ENCODE results near the gene SUPT3H.
"Not testable (repeated sequence)": the region's sequence is repeated elsewhere in the genome, so short reads cannot be mapped to it uniquely, and the experiment has no call there.

Gene SUPT3H

DNA sequence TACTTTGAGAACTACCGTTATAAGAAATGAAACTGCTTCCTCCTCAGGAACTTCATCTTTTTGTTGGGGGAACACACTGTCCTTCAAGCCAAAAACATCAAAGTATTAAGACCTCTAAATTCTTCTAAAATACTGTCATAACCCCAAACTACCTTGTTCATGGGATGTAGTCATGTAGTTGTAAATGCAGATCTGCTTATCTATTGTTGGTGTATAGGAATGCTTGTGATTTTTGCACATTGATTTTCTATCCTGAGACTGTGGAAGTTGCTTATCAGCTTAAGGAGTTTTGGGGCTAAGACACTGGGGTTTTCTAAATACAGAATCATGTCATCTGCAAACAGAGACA, 332.5 kb downstream of the SUPT3H start:
- no peak for ATAC-seq

DNA sequence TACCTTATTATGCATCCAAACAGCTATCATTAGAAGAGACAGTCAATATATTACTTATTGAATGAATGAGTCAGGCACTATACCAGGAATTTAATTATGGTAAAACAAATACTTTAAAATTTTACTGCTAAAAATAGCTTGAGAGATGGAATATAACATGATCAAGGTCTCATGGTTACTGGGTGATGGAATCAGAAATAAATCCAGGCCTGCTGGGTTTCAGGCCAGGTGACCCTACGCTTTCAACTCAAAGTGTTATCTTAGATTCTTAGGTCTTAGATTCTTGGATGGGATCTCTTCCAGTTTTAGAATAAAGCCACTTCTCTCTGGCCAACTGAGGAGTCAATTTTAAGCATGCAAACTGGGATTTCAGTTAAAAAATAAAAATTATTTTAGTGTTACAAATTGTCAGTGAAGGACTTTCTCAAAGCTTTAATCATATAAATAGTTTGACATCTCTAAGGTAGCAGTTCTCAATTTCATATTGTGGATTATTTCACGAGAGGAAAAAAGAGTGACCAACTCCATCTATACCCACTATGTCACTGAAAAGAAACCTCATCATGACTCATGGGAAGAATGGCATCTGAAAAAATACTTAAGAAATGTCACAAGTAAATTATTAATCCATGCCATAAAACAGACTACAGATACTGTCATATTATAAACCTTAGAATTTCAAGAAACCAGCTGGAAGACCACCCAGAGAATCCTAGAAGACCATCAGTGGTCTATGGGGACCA, 333.1 kb downstream of the SUPT3H start:
- ATAC-seq: no peak

DNA sequence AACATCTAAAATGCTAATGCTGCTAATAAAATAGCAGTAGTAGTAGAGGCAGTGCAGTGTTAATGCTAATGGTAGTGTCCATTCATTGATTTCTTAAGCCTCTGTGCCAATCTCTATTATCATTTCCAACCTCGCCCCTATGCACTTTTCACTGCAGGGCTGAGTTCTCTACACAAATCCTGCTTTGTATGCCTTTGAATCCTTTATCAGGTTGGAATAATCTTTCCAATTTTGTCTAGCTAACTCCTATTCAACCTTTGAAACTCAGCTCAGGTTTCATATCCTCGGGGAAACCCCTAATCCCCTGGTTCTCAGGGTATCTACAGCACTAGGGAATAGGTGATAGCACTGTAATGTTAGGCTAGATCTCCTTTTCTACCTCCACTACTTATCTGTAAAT, 333.6 kb downstream of the SUPT3H start:
- ATAC-seq: no peak

DNA sequence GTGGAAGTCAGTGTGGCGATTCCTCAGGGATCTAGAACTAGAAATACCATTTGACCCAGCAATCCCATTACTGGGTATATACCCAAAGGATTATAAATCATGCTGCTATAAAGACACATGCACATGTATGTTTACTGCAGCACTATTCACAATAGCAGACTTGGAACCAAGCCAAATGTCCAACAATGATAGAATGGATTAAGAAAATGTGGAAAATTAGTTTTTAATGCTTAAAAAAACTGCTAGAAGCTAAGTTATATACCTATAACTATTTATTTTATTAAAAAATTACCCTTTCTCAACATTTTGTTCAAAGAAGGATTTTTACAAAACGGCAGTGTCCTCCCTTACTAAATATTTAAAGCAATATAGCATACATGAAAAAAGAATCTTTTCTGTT, 335.1 kb downstream of the SUPT3H start:
- not testable (repeated sequence) for ATAC-seq

DNA sequence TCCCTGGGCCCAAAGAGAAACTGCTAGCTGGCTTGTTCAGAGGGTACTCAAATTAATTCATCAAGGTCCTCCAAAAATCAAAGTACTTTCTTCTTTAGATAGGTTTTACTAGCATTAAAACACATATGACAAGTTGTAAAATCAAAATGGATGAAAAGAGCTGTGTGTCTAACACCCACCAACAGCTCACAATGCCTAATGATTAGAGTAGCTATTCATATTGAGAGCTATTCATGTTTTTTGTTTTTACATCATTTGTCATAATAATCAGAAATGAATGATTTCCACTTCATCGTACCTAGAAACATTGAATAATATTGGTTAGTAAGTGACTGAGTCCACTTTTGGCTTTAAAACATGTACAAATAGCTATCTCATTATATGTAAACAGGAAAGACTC, 339.5 kb downstream of the SUPT3H start:
- ATAC-seq: peak; percentile 53 to 74

DNA sequence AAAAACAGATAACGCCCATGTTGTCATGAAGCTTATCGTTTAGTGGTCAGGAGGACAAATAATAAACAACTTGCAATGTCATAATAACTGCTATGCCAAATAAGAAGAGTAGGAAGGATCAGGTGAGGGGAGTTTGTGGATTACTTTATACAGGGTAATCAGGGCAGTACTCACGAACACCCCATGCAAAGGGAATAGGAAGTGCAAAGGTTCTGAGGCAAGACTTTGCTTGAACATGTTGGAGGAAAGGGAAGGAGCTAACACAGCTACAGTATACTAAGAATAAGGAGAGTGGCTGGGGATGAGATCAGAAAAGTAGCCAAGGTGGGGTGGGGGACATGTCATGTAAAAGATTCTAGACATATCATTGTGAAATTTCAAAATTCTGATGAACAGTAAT, 341.6 kb downstream of the SUPT3H start:
- ATAC-seq: no peak

DNA sequence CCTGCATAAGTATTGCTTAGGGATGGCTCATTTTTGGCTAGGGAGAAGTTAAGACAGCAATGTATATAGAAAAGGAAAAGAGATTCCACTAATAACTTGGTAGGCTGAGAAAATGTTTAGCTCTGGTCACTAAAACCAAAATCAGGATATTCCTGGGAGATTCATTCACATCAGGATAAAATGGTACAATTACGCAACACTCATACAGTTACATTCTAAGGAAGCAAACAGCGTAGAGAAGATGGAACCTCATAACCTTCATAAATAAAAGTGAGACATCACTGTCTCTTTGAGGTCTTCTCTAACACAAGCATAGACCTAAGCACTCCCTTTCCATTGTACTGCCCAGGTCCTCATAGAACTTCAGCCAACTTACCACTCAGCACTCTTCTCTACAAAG, 345.3 kb downstream of the SUPT3H start:
- ATAC-seq: no peak

DNA sequence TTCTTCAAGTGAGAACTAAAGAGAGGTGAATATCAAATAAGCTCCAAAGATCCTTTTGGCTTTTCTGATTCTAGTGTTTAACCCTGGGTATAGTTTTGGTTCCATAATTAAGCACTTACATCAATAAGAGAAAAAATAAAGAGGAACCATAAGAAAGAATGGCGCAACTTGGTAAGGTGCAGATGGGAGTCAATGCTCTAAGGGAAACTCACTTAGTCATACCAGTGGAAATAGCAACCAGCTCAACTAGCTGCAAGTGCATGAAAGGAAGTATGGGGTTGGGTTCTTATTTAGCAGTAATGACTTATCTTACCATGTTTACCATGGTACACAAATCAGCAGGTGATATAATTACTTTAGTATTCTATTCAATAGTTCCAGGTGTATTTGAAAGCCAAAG, 346.1 kb downstream of the SUPT3H start:
- no peak for ATAC-seq

DNA sequence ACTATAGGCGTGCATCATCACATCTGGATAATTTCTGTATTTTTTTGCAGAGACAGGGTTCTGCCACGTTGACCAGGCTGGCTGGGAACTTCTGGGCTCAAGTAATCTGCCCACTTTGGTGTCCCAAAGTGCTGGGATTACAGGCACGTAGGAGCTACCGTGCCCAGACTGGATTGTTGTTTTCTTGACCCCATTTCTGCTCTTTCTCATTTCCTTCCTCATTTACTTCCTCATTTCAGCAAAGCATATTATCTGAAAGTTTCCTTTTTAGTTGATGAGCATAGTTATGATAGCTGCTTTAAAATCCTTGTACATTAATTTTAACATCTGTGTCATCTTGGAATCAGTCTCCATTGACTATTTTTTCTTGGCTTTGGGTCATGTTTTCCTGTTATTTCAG, 350.6 kb downstream of the SUPT3H start:
- ATAC-seq: no peak

DNA sequence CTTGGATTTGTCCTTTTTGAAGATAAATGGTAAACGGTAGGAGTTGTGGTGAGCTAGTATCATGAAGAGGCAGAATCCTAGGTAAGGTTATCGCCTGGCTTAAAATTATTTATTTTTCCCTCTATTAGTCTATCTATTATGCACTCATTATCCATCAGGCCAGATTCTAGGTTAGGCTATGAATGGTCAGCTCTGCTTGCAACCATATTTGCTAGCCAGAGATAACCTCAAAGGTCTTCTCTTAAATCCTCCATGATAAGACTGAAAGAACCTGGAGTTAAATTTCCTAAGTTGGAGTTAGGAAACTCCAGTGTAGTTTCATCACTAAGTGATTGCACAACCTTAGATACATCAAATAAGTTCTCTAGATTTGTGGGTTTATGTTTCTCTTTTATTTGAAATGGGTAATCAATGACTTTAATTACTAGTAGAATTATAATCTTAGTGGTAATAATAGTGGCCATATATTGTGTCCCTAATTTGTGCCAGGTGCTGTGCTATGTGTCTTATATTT, 351.7 kb downstream of the SUPT3H start:
- ATAC-seq: no peak

DNA sequence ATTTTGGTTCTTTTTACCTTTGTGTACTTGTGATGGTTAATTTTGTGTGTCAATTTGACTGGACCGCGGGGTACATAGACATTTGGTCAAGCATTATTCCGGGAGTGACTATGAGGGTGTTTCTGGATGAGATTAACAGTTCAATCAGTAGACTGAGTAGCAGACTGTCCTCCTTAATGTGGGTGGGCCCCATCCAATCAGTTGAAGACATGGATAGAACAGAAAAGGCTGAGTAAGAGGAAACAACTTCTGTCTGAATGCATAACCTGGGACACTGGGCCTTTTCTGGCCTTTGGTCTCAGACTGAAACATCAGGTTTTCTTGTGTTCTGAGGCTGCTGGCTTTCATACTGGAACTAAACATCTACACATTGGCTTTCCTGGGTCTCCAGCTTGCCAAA, 353.1 kb downstream of the SUPT3H start:
- ATAC-seq: no peak

DNA sequence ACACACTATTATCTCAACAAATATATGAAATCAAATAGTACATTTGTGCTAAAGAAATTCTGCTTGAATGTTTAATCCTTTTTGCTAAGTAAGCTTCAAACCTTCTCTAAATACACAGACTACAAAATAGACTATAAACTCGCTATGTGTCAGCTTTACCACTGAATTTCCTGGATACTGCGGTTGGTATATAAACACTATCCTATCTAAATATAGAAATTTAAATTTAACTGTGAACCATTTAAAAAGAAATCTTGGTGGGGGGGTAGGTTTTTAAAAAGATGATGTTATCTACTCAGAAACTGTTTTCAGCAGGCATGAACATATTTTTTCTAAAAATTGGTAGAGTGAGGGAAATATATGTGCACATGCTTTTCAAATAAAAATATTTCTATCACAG, 356.1 kb downstream of the SUPT3H start:
- no peak for ATAC-seq

DNA sequence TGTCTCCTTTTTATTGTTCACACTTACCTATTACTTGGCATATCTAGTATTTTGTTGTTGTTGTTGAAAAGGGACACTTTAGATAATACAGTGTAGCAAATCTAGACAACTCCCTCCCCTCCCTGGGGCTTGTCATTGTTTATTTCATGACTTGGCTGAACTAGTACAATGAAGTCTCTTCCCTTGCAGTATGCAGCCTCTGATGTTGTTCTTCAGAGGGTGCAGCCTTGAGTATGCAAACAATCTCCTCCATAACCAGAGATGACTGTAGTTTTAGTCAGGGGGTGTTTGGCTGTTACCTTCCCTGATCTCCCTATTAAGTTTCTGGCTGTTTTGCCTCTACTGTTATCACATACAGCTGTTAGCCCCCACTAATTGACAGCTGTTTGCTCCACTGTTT, 365.0 kb downstream of the SUPT3H start:
- ATAC-seq: no peak

DNA sequence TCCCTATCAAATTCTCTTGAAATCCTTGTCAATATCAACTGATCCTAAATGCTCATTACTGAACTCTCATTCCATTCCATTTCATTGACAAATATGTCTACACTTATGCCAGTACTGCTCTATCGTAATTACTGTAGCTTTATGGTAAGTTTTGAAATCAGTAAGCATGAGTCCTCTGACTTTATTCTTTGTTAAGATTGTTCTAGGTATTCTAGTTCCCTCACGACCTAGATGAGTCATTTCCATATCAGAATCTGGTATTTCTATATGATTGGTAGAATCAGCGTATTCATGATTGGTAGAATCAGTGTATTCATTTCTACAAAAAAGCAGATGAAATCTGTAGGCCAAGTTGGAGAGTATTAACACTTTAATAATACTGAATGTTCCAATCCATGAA, 368.2 kb downstream of the SUPT3H start:
- ATAC-seq: peak; percentile 97 to 98

DNA sequence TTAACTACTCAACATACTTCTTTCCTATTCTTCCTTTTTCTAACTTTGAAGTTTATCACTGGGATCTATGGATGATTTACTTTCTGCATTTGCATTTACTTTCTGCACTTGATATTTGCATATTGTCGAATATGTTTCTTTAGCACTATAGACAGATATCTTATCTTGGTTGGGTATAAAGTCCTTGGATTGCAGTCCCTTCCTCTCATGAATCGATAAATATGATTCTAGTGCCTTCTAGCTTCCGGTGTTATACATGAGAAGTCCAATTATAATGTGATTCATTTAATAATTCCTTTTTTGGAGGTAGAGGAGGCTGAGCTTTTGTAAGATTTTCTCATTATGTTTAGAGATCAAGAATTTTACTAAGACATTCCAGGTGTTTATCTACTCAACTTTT, 370.8 kb downstream of the SUPT3H start:
- no peak for ATAC-seq

DNA sequence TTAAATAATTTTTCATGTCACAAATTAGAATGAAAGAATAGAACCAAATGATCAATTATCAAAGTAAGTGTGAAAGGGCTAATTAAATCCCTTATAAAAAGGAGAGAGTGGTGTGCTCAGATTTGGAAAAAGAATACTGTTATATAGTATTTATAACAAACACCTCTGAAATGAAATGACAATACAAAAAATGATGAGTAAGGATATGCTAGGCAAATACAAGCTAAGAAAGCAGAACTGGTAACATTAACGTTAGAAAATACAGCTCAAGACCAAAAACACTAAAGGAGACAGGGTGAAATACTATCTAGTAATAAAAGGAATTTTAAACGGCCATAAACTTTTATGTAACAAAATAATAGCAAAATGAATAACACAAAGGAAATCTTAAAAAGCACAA, 373.8 kb downstream of the SUPT3H start:
- no peak for ATAC-seq

DNA sequence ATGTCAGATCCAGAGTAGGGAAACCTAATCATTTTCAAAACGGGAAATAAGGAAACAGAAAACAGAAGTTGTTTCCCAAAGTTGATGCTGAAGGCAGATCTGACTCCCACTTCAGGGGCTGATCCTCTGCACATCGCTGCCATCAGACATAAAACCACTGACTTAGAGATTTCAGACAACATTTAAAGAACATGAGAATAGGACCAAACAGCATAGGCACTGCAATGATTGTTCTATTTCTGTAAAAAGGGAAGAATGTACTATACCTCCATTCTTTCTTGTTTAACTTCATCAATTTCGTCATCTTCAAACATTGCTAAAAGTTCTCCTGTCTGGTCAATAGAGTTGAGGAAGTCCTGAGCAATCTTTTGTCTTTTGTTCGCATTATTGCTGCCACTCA, 374.3 kb downstream of the SUPT3H start:
- no peak for ATAC-seq

DNA sequence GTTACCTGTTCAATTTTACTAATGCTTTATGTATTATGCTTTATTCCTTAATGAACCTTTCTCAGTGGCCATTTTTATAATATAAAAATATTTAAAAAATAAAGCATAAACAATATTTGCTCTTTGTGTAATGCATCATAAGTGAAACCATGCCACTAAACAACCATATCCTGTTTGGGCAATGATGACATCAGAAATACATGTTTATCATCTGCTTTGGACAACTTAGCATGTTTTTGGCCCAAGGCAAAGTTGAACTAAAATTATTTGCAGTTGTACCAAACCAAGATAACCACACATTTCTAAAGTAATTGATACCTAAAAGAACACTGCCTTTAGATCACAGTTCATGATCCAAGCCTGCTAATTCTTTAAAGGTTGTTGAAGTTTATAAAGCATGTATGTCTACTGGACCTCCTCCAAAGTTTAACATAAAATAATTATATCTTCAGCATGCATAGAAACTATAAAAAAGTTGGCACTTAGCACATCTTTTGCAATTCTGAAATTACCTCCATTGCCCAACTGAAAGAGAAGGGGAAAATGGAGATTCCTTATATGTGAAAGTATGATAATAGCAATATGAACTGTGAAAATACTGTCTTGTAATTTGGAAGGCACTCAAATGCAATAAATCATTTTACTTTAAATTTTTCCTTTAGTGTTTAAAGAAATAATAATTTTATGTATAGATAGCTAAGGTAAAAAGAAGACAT, 375.2 kb downstream of the SUPT3H start:
- no peak for ATAC-seq

DNA sequence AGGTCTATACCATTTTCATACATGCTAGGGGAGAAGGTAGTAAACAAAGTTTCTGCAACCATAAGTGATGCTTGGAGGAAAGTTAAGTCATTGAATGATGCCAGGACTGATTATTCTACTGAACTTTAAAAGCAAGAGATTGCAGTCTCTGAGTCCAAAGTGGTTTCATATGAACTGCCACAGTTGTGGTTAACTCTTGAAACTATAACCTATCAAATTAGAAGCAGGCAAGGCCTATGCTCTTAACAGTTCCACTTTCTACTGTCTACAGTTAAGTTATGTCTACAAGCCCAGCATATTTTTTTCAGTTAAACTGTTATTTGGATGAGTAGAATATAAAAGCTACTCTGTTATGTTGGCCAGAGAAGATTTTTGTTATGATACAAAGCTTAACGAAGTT, 376.1 kb downstream of the SUPT3H start:
- ATAC-seq: peak; percentile 96 to 97

DNA sequence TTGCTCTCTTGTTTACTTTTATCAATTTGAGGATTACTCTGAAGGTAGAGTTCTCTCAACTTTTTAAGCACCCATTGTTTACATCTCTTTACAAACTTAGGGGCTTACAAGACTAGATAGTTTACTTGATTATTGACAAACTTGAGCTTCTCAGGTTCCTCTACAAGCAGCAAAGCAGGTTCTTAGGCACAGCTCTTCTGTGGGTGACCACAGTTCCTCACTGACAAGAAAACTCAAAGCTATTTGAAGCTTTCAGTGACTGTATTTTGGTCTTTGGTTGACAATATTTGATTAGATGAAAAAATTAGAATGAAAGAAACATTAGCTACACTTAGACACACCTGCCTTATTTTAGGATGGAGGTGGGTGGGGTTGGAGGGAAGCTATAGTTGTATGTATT, 376.9 kb downstream of the SUPT3H start:
- ATAC-seq: no peak

DNA sequence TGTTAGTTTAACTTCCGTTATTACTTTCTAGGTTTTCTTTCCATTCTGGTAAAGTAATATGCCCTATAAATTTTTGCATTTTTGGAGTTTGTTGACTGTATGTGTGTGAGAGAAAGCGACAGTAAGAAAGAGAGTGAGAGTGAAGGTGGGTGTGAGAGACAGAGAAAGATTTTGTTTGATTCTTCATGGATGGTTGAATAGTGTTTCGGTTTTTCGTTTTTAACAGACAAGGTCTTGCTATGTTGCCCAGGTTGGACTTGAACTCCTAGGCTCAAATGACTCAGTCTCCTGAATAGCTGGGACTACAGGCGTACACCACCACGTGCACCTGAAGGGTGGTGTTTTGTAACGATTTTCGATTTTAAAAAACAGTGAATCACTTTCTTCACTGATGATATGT, 378.7 kb downstream of the SUPT3H start:
- ATAC-seq: no peak

DNA sequence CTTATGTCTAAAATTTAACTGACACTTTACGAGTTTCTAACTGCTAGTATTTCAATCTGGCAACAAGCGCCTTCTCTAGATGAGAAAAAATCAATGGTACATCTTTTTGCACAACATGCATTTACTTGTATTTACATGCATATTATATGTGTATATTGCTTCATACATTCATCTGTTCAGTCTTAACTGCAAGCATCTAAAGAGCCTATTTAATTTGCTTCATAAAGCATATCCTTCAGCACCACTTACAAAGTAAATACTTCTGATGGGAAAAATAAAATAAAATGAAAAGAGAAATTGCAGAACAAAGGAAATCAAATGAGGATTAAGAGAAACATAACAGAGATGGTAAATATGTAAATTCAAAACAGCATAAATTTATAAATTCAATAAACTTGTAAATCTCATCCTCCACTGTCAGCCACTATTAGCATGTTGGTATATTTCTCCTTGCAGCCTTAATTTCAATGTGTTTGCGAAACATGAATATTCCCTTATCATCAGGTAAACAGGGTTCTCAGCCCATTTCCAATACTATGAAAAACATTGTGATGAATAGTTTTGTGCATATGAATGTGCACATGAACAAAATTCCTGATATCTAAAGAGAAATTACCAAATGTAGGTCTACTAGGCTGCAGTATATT, 382.1 kb downstream of the SUPT3H start:
- no peak for ATAC-seq

DNA sequence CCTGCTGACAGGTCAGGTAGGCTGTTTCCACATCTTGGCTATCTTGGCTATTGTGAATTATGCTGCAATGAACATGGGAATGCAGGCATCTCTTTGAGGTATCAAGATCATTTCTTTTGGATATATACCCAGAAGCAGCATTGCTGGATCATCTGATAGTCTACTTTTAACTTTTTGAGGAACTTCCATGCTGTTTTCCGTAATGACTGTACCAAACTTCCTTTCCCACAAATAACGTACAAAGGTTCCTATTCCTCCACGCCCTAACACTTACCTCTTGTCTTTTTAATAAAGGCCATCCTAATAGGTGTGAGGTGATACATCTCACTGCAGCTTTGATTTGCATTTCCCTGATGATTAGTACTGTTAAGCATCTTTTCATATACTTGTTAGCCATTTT, 388.3 kb downstream of the SUPT3H start:
- ATAC-seq: no peak

DNA sequence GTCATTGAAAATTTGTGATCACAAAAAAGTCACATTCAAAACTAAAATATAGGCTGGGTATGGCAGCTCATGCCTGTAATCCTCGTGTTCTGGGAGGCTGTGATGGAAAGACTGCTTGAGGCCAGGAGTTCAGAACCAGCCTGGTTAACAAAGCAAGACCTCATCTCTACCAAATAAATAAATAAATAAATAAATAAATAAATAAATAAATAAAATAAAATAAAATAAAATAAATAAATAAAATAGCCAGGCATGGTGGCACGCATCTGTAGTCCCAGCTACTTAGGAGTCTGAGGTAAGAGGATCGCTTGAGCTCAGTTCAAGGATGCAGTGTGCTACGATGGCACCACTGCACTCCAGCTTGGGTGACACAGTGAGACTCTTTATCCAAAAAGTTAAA, 392.7 kb downstream of the SUPT3H start:
- ATAC-seq: no peak
